ENCODE results near the gene ST3GAL5.
"Not testable (repeated sequence)": the region's sequence is repeated elsewhere in the genome, so short reads cannot be mapped to it uniquely, and the experiment has no call there.

Gene ST3GAL5

GRCh38 chr2:85893428-85894258 lies 4.9 kb upstream of the ST3GAL5 start:
- no peak for DNase-seq

- no peak for DNase-seq
Observed at GRCh38 chr2:85892216-85892944, 3.6 kb upstream of the ST3GAL5 start.

GRCh38 chr2:85890522-85891176 lies 1.9 kb upstream of the ST3GAL5 start:
- DNase-seq = no peak

- DNase-seq = no peak
Observed at GRCh38 chr2:85889627-85890281, 964 bp upstream of the ST3GAL5 start.

GRCh38 chr2:85888020-85888683 lies 638 bp downstream of the ST3GAL5 start:
- DNase-seq = peak; percentile 44

GRCh38 chr2:85887566-85888019 lies 1.2 kb downstream of the ST3GAL5 start:
- peak; percentile 61 to 67 for DNase-seq

- DNase-seq = peak; percentile 14 to 33
Observed at GRCh38 chr2:85886590-85886989, 2.2 kb downstream of the ST3GAL5 start.

- DNase-seq = no peak
Observed at GRCh38 chr2:85886141-85886540, 2.6 kb downstream of the ST3GAL5 start.

- DNase-seq = not testable (repeated sequence)
Observed at GRCh38 chr2:85881781-85882180, 7.0 kb downstream of the ST3GAL5 start.

- DNase-seq = not testable (repeated sequence)
Observed at GRCh38 chr2:85880716-85881328, 8.0 kb downstream of the ST3GAL5 start.

GRCh38 chr2:85878719-85879370 lies 9.9 kb downstream of the ST3GAL5 start:
- no peak for DNase-seq

GRCh38 chr2:85875350-85876050 lies 13.3 kb downstream of the ST3GAL5 start:
- DNase-seq = no peak

- no peak for DNase-seq
Observed at GRCh38 chr2:85873679-85874078, 15.1 kb downstream of the ST3GAL5 start.

GRCh38 chr2:85872536-85873161 lies 16.1 kb downstream of the ST3GAL5 start:
- no peak for DNase-seq

- no peak for DNase-seq
Observed at GRCh38 chr2:85871494-85872164, 17.2 kb downstream of the ST3GAL5 start.

GRCh38 chr2:85868822-85869221 lies 20.0 kb downstream of the ST3GAL5 start:
- DNase-seq = no peak

- no peak for DNase-seq
Observed at GRCh38 chr2:85867556-85868292, 21.1 kb downstream of the ST3GAL5 start.

- no peak for DNase-seq
Observed at GRCh38 chr2:85867121-85867520, 21.7 kb downstream of the ST3GAL5 start.

- DNase-seq = no peak
Observed at GRCh38 chr2:85866165-85866659, 22.6 kb downstream of the ST3GAL5 start.

Data from CD4-positive, alpha-beta T cell treated with Interleukin-4 for 1 hour (primary cell).